Upper lobe of left lung (tissue), 6 donors: Measurements from ENCODE around the gene GRB14. TPM values are rescaled to one million over a fixed set of nuclear protein-coding genes. Genes with fewer than 3 reads are reported as not detected.
A peak's percentile ranks its signal among the peaks of the same experiment; 100 is the strongest.

Experiments
- ATAC-seq, 2 donors: fragments of 200-7000 bp; cut with Tn5 transposase; one replicate each; pipeline ENCODE4 v1.9.1; 2022; ENCODE audit warnings: mild to moderate bottlenecking in 2 of 2, moderate library complexity in 2 of 2; ENCODE audit not compliant: low FRiP score in 2 of 2
- DNase-seq, 2 donors: peaks; one replicate each; pipeline ENCODE4 v3.0.0-alpha.2; 2019 to 2020
- H3K27ac ChIP-seq, 4 donors: fragments of 200-600 bp; sonication (generic); one replicate each; pipeline ENCODE4 v1.5.1; 2016 to 2019
- H3K27me3 ChIP-seq, 4 donors: fragments of 200-600 bp; sonication (generic); one replicate each; pipeline ENCODE4 v1.5.1; 2017 to 2019
- H3K36me3 ChIP-seq, 4 donors: fragments of 200-600 bp; sonication (generic); one replicate each; pipeline ENCODE4 v1.5.1; 2016 to 2019
- H3K4me1 ChIP-seq, 4 donors: fragments of 200-600 bp; sonication (generic); one replicate each; pipeline ENCODE4 v1.5.1; 2018 to 2019
- H3K4me3 ChIP-seq, 4 donors: fragments of 200-600 bp; sonication (generic); one replicate each; pipeline ENCODE4 v1.5.1; 2017 to 2019; ENCODE audit warnings: mild to moderate bottlenecking in 2 of 4, moderate library complexity in 1 of 4
- H3K9me3 ChIP-seq, 4 donors: fragments of 200-600 bp; sonication (generic); one replicate each; pipeline ENCODE4 v1.5.1; 2018 to 2019
- CTCF ChIP-seq, 6 experiments: fragments of 450-650 bp in 4 of 6; fragments of 200-600 bp in 2 of 6; sonication (generic) in 2 of 6; IDR thresholded peaks; one replicate each; pipeline ENCODE4 v1.5.1; 2016 to 2019; ENCODE audit warnings: antibody characterized with exemption in 6 of 6
- EP300 ChIP-seq, 4 donors: sonication (generic); formaldehyde crosslinking; IDR thresholded peaks; one replicate each; pipeline ENCODE4 v1.5.1; 2017; ENCODE audit warnings: antibody characterized with exemption in 4 of 4, control low read depth in 2 of 4
- POLR2A ChIP-seq, 4 donors: fragments of 450-650 bp; IDR thresholded peaks; one replicate each; pipeline ENCODE4 v1.5.1; 2016 to 2017; ENCODE audit warnings: antibody characterized with exemption in 4 of 4, mild to moderate bottlenecking in 2 of 4
- POLR2AphosphoS5 ChIP-seq, 2 donors: sonication (generic); formaldehyde crosslinking; IDR thresholded peaks; one replicate each; pipeline ENCODE4 v1.5.1; 2017; ENCODE audit warnings: antibody characterized with exemption in 2 of 2
- WGBS, 2 donors: methylation state at CpG; one replicate each; pipeline ENCODE4 v1.1.5; 2017 to 2018; 5-methylcytosine and 5-hydroxymethylcytosine counted together
- total RNA-seq, 6 donors: library from RNA; depleted of rRNA in 4 of 6; stranded (reverse); fragments of >200 nt in 4 of 6; gene quantifications; one replicate each; pipeline versions ENCODE4 v1.1.0 to v1.2.1, GENCODE V29; 2016 to 2021
- donor health status: DM: no; HTN: no; CAD: no; lungs with moderate emphysema.
- donor health status: DM: no; HTN: yes; CAD: no; lungs with severe emphysema.

Gene GRB14
- total RNA-seq, 6 donors from 2014 or later: 1.4 to 10.5 (median 3.0) TPM

- DNase-seq (no peak), ATAC-seq (no peak)
- no peaks in the 10 kb centered on the region for H3K9me3 ChIP-seq
- no peak overlapping the region for H3K27ac ChIP-seq
- H3K4me3 ChIP-seq: no peak overlapping the region
- H3K4me1 ChIP-seq: peaks cover 0 to 5% (median 0%) of the 10 kb centered on the region in 4 donors
- H3K36me3 ChIP-seq: no peaks in the 10 kb centered on the region
- TF ChIP-seq POLR2A (IDR thresholded peaks at IDR 0.05): no peak
- TF ChIP-seq EP300 (IDR thresholded peaks at IDR 0.05): no peak
- no peak for TF ChIP-seq CTCF (IDR thresholded peaks at IDR 0.05)
- TF ChIP-seq POLR2AphosphoS5 (IDR thresholded peaks at IDR 0.05): no peak
- no peaks in the 10 kb centered on the region for H3K27me3 ChIP-seq
Measured at GRCh38 chr2:164562666-164563065, 58.6 kb downstream of the GRB14 start.

- no peak for ATAC-seq
- WGBS, 2 donors: 68 to 69% methylated on average over 4 of the region's 4 CpGs
- H3K27ac ChIP-seq: no peak overlapping the region
Measured at GRCh38 chr2:164561991-164562390, 59.3 kb downstream of the GRB14 start.

GRCh38 chr2:164561416-164561815 lies 59.9 kb downstream of the GRB14 start:
- H3K27me3 ChIP-seq: no peaks in the 10 kb centered on the region
- no peak for DNase-seq
- no peak overlapping the region for H3K4me3 ChIP-seq
- TF ChIP-seq POLR2AphosphoS5 (IDR thresholded peaks at IDR 0.05): no peak
- TF ChIP-seq POLR2A (IDR thresholded peaks at IDR 0.05): no peak
- no peak for TF ChIP-seq CTCF (IDR thresholded peaks at IDR 0.05)
- no peak for TF ChIP-seq EP300 (IDR thresholded peaks at IDR 0.05)
- H3K27ac ChIP-seq: no peak overlapping the region
- H3K9me3 ChIP-seq: no peaks in the 10 kb centered on the region
- peaks cover 0 to 5% (median 0%) of the 10 kb centered on the region in 4 donors for H3K4me1 ChIP-seq
- no peak for ATAC-seq
- WGBS, 2 donors: 89 to 91% methylated on average over 4 of the region's 4 CpGs
- H3K36me3 ChIP-seq: no peaks in the 10 kb centered on the region

More at GRCh38 chr2:164561991-164562390, 59.3 kb downstream of the GRB14 start:
- no peaks in the 10 kb centered on the region for H3K27me3 ChIP-seq
- peaks cover 0 to 5% (median 0%) of the 10 kb centered on the region in 4 donors for H3K4me1 ChIP-seq
- H3K36me3 ChIP-seq: no peaks in the 10 kb centered on the region
- H3K4me3 ChIP-seq: no peak overlapping the region
- TF ChIP-seq EP300 (IDR thresholded peaks at IDR 0.05): no peak
- TF ChIP-seq POLR2AphosphoS5 (IDR thresholded peaks at IDR 0.05): no peak
- TF ChIP-seq POLR2A (IDR thresholded peaks at IDR 0.05): no peak
- TF ChIP-seq CTCF (IDR thresholded peaks at IDR 0.05): no peak
- H3K9me3 ChIP-seq: no peaks in the 10 kb centered on the region
- DNase-seq: no peak

GRCh38 chr2:164560902-164561301 lies 60.4 kb downstream of the GRB14 start:
- H3K36me3 ChIP-seq: no peaks in the 10 kb centered on the region
- H3K27me3 ChIP-seq: no peaks in the 10 kb centered on the region
- H3K9me3 ChIP-seq: no peaks in the 10 kb centered on the region
- H3K4me1 ChIP-seq: peaks cover 0 to 5% (median 0%) of the 10 kb centered on the region in 4 donors
- DNase-seq (no peak), ATAC-seq (peak in 1 of 2 donors; percentile 52)
- no peak overlapping the region for H3K27ac ChIP-seq
- WGBS, 2 donors: 44 to 69% methylated on average over 2 of the region's 2 CpGs
- TF ChIP-seq EP300 (IDR thresholded peaks at IDR 0.05): no peak
- H3K4me3 ChIP-seq: no peak overlapping the region

- TF ChIP-seq POLR2AphosphoS5 (IDR thresholded peaks at IDR 0.05) (no peak), EP300 (IDR thresholded peaks at IDR 0.05) (no peak), POLR2A (IDR thresholded peaks at IDR 0.05) (no peak), CTCF (IDR thresholded peaks at IDR 0.05) (peak in 5 of 6 experiments; percentile 45 to 66 (median 52))
- no peak overlapping the region for H3K4me3 ChIP-seq
- ATAC-seq (no peak), DNase-seq (no peak)
- no peaks in the 10 kb centered on the region for H3K27me3 ChIP-seq
- no peaks in the 10 kb centered on the region for H3K36me3 ChIP-seq
- H3K4me1 ChIP-seq: peaks cover 0 to 5% (median 0%) of the 10 kb centered on the region in 4 donors
- WGBS, 2 donors: 38 to 43% methylated on average over 4 of the region's 4 CpGs
- H3K27ac ChIP-seq: no peak overlapping the region
- H3K9me3 ChIP-seq: no peaks in the 10 kb centered on the region
Measured at GRCh38 chr2:164560181-164560792, 61.0 kb downstream of the GRB14 start.
